ENCODE results near the gene MMAB.

MMAB gene

GRCh38 chr12:109588461-109589239, 15.3 kb upstream of the MMAB start:
- H3K36me3 ChIP-seq = peaks cover 5 to 98% (median 33%) of the 10 kb centered on the region in 3 donors

GRCh38 chr12:109587921-109588320, 14.6 kb upstream of the MMAB start:
- Histone ChIP-seq H3K27ac (no peak overlapping the region), H3K4me1 (no peaks in the 10 kb centered on the region), H3K4me3 (no peak overlapping the region), H3K9me3 (no peaks in the 10 kb centered on the region), H3K36me3 (peaks cover 5 to 92% (median 35%) of the 10 kb centered on the region in 3 donors), H3K27me3 (no peaks in the 10 kb centered on the region)
- intact Hi-C loops (cut with DNase I; ENCODE audit: low total_unique reads) = no loop called here
- DNase-seq = no peak
- no peak for TF ChIP-seq CTCF (IDR thresholded peaks at IDR 0.05)

More at GRCh38 chr12:109588461-109589239, 15.3 kb upstream of the MMAB start:
- H3K4me3 ChIP-seq = no peak overlapping the region
- no peak for TF ChIP-seq CTCF (IDR thresholded peaks at IDR 0.05)
- H3K4me1 ChIP-seq = no peaks in the 10 kb centered on the region
- intact Hi-C loops (cut with DNase I; ENCODE audit: low total_unique reads) = no loop called here
- no peak overlapping the region for H3K27ac ChIP-seq
- DNase-seq = no peak
- H3K9me3 ChIP-seq = no peaks in the 10 kb centered on the region
- no peaks in the 10 kb centered on the region for H3K27me3 ChIP-seq

- no peaks in the 10 kb centered on the region for H3K4me1 ChIP-seq
- H3K9me3 ChIP-seq = no peaks in the 10 kb centered on the region
- H3K27ac ChIP-seq = no peak overlapping the region
- TF ChIP-seq CTCF (IDR thresholded peaks at IDR 0.05) = no peak
- peaks cover 5 to 87% (median 46%) of the 10 kb centered on the region in 3 donors for H3K36me3 ChIP-seq
- no peaks in the 10 kb centered on the region for H3K27me3 ChIP-seq
- DNase-seq = no peak
- no peak overlapping the region for H3K4me3 ChIP-seq
- intact Hi-C loops (cut with DNase I; ENCODE audit: low total_unique reads) = no loop called here
Measured at GRCh38 chr12:109586385-109587296, 13.3 kb upstream of the MMAB start.

GRCh38 chr12:109583733-109584132, 10.4 kb upstream of the MMAB start:
- Histone ChIP-seq H3K27ac (no peak overlapping the region), H3K4me3 (no peak overlapping the region), H3K27me3 (no peaks in the 10 kb centered on the region), H3K4me1 (no peaks in the 10 kb centered on the region), H3K9me3 (no peaks in the 10 kb centered on the region), H3K36me3 (peaks cover 17 to 87% (median 69%) of the 10 kb centered on the region in 3 donors)
- intact Hi-C loops (cut with DNase I; ENCODE audit: low total_unique reads) = no loop called here
- no peak for DNase-seq
- TF ChIP-seq CTCF (IDR thresholded peaks at IDR 0.05) = no peak

- Histone ChIP-seq H3K27ac (no peak overlapping the region), H3K36me3 (peaks cover 20 to 87% (median 68%) of the 10 kb centered on the region in 3 donors)
Measured at GRCh38 chr12:109582636-109583035, 9.3 kb upstream of the MMAB start.

More at GRCh38 chr12:109582636-109583035, 9.3 kb upstream of the MMAB start:
- Histone ChIP-seq H3K9me3 (no peaks in the 10 kb centered on the region), H3K4me1 (no peaks in the 10 kb centered on the region), H3K27me3 (no peaks in the 10 kb centered on the region), H3K4me3 (no peak overlapping the region)
- intact Hi-C loops (cut with DNase I; ENCODE audit: low total_unique reads) = no loop called here
- no peak for DNase-seq
- TF ChIP-seq CTCF (IDR thresholded peaks at IDR 0.05) = no peak

Measured in tibial artery (tissue), 4 donors.